K562 (cell line): ENCODE results near the gene PEAR1. TPM values are rescaled to one million over a fixed set of nuclear protein-coding genes. Genes with fewer than 3 reads are reported as not detected.
A peak's percentile ranks its signal among the peaks of the same experiment; 100 is the strongest.

Experiments used
- ATAC-seq: fragments of 200-7000 bp; cut with Tn5 transposase; 3 replicates; pipeline ENCODE4 v1.9.1; 2020; ENCODE audit warnings: moderate library complexity
- BruUV-seq: library from RNA; stranded (reverse); fragments of 400-500 nt; replicated peaks from 2 replicates; lab custom pipeline; 2021; lab: Mats Ljungman, UMichigan
- CTCF ChIA-PET: fragments of 300-600 bp; formaldehyde crosslinking; extraction: SDS; loops from one replicate; lab custom pipeline; 2021; ENCODE audit warnings: low intra/inter-chr PET ratio; lab: Yijun Ruan, JAX
- POLR2A ChIA-PET: fragments of 300-600, 350-650 bp; sonication (Branson Sonifier 250); formaldehyde crosslinking; extraction: SDS; loops from one replicate; lab custom pipeline; 2021; ENCODE audit warnings: antibody characterized with exemption, inconsistent platforms; lab: Yijun Ruan, JAX
- DNase-seq, 4 experiments: peaks; one replicate each; pipeline versions ENCODE4 v3.0.0 to v3.0.0-alpha.2; 2011 to 2018; ENCODE audit warnings: low spot score in 3 of 4, mixed read lengths in 3 of 4; ENCODE audit errors: extremely low read depth in 1 of 4
- FAIRE-seq: peaks from 2 replicates; lab custom pipeline; 2011; peaks lifted over from hg19 to GRCh38; lab: Jason Lieb, UNC
- H2AFZ ChIP-seq: 2 replicates; pipeline ENCODE4 v1.6.0; 2011; ENCODE audit warnings: low read depth, low read length, control low read depth, inconsistent platforms
- H3K27ac ChIP-seq: fragments of 200-600 bp; 3 replicates; pipeline ENCODE4 v1.8.0; 2011; ENCODE audit warnings: low read depth, mild to moderate bottlenecking, control low read depth, inconsistent platforms, low read length, moderate library complexity, mixed read lengths; ENCODE audit errors: extremely low read depth
- H3K27me3 ChIP-seq, 2 experiments: fragments of 300-600 bp in 1 of 2; 2 replicates in 1 of 2; 3 replicates in 1 of 2; pipeline versions ENCODE4 v1.6.0 to v1.8.0; 2011; ENCODE audit warnings: inconsistent platforms in 2 of 2, low read length in 2 of 2, mild to moderate bottlenecking in 1 of 2, mixed read lengths in 1 of 2, moderate library complexity in 1 of 2; ENCODE audit not compliant: control insufficient read depth in 2 of 2, insufficient read depth in 2 of 2
- H3K36me3 ChIP-seq: fragments of 300-600 bp; 3 replicates; pipeline ENCODE4 v1.8.0; 2011; ENCODE audit warnings: mild to moderate bottlenecking, low read length, inconsistent platforms; ENCODE audit not compliant: control insufficient read depth, insufficient read depth
- H3K4me1 ChIP-seq, 2 experiments: fragments of 200-600 bp in 1 of 2; replicated peaks in 1 of 2; 2 replicates in 1 of 2; 3 replicates in 1 of 2; pipeline versions ENCODE4 v1.5.1 to v1.8.0; 2011; ENCODE audit warnings: inconsistent platforms in 2 of 2, low read length in 2 of 2, mild to moderate bottlenecking in 1 of 2, mixed read lengths in 1 of 2, moderate library complexity in 1 of 2; ENCODE audit not compliant: control insufficient read depth in 2 of 2, insufficient read depth in 2 of 2
- H3K4me2 ChIP-seq: 2 replicates; pipeline ENCODE4 v1.6.1; 2011; ENCODE audit warnings: low read length, control low read depth, inconsistent platforms, mixed read lengths; ENCODE audit not compliant: insufficient read depth
- H3K4me3 ChIP-seq: fragments of 200-600 bp; sonication (generic), shearing (Covaris generic); 2 replicates; pipeline ENCODE4 v1.5.1; 2016; ENCODE audit warnings: control low read depth, inconsistent platforms
- H3K79me2 ChIP-seq: fragments of 200-600 bp; 3 replicates; pipeline ENCODE4 v1.8.0; 2011; ENCODE audit warnings: low read length, inconsistent platforms; ENCODE audit not compliant: control insufficient read depth, insufficient read depth
- H3K9ac ChIP-seq, 2 experiments: 2 replicates each; pipeline versions ENCODE4 v1.6.0 to v1.6.1; 2011; ENCODE audit warnings: low read depth in 2 of 2, low read length in 2 of 2, control low read depth in 1 of 2, inconsistent platforms in 1 of 2, mild to moderate bottlenecking in 1 of 2, mixed read lengths in 1 of 2; ENCODE audit not compliant: insufficient read depth in 1 of 2
- H3K9me1 ChIP-seq: one replicate; pipeline ENCODE4 v1.6.0; 2011; ENCODE audit warnings: inconsistent platforms, mild to moderate bottlenecking, low read length, moderate library complexity; ENCODE audit not compliant: control insufficient read depth, insufficient read depth
- H3K9me3 ChIP-seq: replicated peaks from 2 replicates; pipeline ENCODE4 v1.5.1; 2011; ENCODE audit warnings: low read depth, low read length, inconsistent platforms; ENCODE audit not compliant: control insufficient read depth, insufficient read depth
- H4K20me1 ChIP-seq: replicated peaks from 2 replicates; pipeline ENCODE4 v1.6.1; 2011; ENCODE audit warnings: low read length, inconsistent platforms, mixed read lengths; ENCODE audit not compliant: control insufficient read depth, insufficient read depth
- CBX2 ChIP-seq: fragments of 200-600 bp; sonication (generic); IDR thresholded peaks from one replicate; pipeline ENCODE4 v1.6.1; 2012; ENCODE audit warnings: mild to moderate bottlenecking, low read length, inconsistent platforms; ENCODE audit not compliant: insufficient read depth, poor library complexity, severe bottlenecking
- TEAD4 ChIP-seq, 2 experiments: sonication (generic) in 1 of 2; formaldehyde crosslinking in 1 of 2; IDR thresholded peaks; 2 replicates each; pipeline versions ENCODE4 v1.6.1 to v1.8.0; 2012 to 2022; ENCODE audit warnings: borderline replicate concordance in 1 of 2, inconsistent platforms in 1 of 2, low read length in 1 of 2, mild to moderate bottlenecking in 1 of 2, missing genetic modification reagents in 1 of 2
- WGBS: fragments of 100-300 bp; shearing (Covaris generic); methylation state at CpG from one replicate; pipeline ENCODE4 v1.1.6; 2016; ENCODE audit warnings: low coverage, mixed read lengths; ENCODE audit not compliant: insufficient coverage; ENCODE audit errors: missing lambda C conversion rate; 5-methylcytosine and 5-hydroxymethylcytosine counted together
- in situ Hi-C: fragments of 300-500 bp; cut with MboI; formaldehyde crosslinking; loops from 4 replicates; pipeline ENCODE4 v1.15.0; 2018; ENCODE audit warnings: inconsistent platforms, mixed read lengths
- intact Hi-C: fragments of 100-400 bp; cut with micrococcal nuclease; formaldehyde crosslinking; loops from 2 replicates; pipeline ENCODE4 v1.14.2; 2022
- polyA plus RNA-seq, 8 experiments: library from polyadenylated mRNA; depleted of rRNA in 4 of 8; stranded (reverse) in 5 of 8; unstranded in 3 of 8; fragments of >200 nt; fragmentation: Nextera tagmentation in 2 of 8; fragmentation: Illumina TruSeq in 1 of 8; extraction: Ambion mirVana in 2 of 8; extraction: Trizol in 1 of 8; gene quantifications; 2 replicates each; pipeline versions ENCODE4 v1.2.1 to v1.2.3, GENCODE V29; 2011 to 2014; ENCODE audit warnings: inconsistent platforms in 1 of 8, missing spikeins in 1 of 8
- total RNA-seq, 7 experiments: library from RNA; depleted of rRNA in 6 of 7; stranded (reverse); fragments of >200 nt in 6 of 7; fragmentation: Illumina TruSeq in 2 of 7; extraction: Trizol in 2 of 7; gene quantifications; 2 replicates each; pipeline versions ENCODE4 v1.2.1 to v1.2.3, GENCODE V29; 2011 to 2021; ENCODE audit warnings: low replicate concordance in 1 of 7
- TF ChIP-seq, protein P1 (sequence below): fragments of 450-650 bp; IDR thresholded peaks from 2 replicates; pipeline ENCODE4 v1.6.1; 2016; ENCODE audit warnings: low read depth

PEAR1 gene
- total and polyA plus RNA-seq, 9 of the 15 experiments (the other 6 are each of a cell fraction or from before 2014, with no cell fraction given): 0.87 to 13.9 (median 6.1) TPM

GRCh38 chr1:156959925-156960324, 66.4 kb downstream of the PEAR1 start:
- intact Hi-C loops (loop anchor here (1.0 to 2.0 kb wide), 3 partner anchors 31 to 85 kb away; partner anchors contain the start of gene ARHGEF11), in situ Hi-C loops (loop anchor here (10.0 kb wide), 1 partner anchor 195 kb away; no protein-coding TSS in a partner anchor)
- Histone ChIP-seq H2AFZ (no peak overlapping the region), H3K9me1 (no peaks in the 10 kb centered on the region), H3K27ac (no peak overlapping the region), H3K79me2 (no peaks in the 10 kb centered on the region), H3K9ac (no peak overlapping the region; a peak in 1 of 4 replicates), H3K27me3 (no peaks in the 10 kb centered on the region), H4K20me1 (no peaks in the 10 kb centered on the region), H3K36me3 (peaks cover 55% of the 10 kb centered on the region; the same call in 2 of the 3 replicates), H3K9me3 (no peaks in the 10 kb centered on the region), H3K4me2 (peak overlapping the region; percentile 11; the same call in 1 of the 2 replicates), H3K4me1 (peaks cover 15 to 41% of the 10 kb centered on the region in 2 experiments), H3K4me3 (no peak overlapping the region)
- POLR2A ChIA-PET: interaction anchor here (0.5 to 3.3 kb wide), 6 partner anchors 10 to 289 kb away, joined by 3 to 26 read pairs (median 4); no protein-coding TSS in a partner anchor
- BruUV-seq: no TSS peak
- TF ChIP-seq CBX2: no peak
- TF ChIP-seq, protein P1, sequence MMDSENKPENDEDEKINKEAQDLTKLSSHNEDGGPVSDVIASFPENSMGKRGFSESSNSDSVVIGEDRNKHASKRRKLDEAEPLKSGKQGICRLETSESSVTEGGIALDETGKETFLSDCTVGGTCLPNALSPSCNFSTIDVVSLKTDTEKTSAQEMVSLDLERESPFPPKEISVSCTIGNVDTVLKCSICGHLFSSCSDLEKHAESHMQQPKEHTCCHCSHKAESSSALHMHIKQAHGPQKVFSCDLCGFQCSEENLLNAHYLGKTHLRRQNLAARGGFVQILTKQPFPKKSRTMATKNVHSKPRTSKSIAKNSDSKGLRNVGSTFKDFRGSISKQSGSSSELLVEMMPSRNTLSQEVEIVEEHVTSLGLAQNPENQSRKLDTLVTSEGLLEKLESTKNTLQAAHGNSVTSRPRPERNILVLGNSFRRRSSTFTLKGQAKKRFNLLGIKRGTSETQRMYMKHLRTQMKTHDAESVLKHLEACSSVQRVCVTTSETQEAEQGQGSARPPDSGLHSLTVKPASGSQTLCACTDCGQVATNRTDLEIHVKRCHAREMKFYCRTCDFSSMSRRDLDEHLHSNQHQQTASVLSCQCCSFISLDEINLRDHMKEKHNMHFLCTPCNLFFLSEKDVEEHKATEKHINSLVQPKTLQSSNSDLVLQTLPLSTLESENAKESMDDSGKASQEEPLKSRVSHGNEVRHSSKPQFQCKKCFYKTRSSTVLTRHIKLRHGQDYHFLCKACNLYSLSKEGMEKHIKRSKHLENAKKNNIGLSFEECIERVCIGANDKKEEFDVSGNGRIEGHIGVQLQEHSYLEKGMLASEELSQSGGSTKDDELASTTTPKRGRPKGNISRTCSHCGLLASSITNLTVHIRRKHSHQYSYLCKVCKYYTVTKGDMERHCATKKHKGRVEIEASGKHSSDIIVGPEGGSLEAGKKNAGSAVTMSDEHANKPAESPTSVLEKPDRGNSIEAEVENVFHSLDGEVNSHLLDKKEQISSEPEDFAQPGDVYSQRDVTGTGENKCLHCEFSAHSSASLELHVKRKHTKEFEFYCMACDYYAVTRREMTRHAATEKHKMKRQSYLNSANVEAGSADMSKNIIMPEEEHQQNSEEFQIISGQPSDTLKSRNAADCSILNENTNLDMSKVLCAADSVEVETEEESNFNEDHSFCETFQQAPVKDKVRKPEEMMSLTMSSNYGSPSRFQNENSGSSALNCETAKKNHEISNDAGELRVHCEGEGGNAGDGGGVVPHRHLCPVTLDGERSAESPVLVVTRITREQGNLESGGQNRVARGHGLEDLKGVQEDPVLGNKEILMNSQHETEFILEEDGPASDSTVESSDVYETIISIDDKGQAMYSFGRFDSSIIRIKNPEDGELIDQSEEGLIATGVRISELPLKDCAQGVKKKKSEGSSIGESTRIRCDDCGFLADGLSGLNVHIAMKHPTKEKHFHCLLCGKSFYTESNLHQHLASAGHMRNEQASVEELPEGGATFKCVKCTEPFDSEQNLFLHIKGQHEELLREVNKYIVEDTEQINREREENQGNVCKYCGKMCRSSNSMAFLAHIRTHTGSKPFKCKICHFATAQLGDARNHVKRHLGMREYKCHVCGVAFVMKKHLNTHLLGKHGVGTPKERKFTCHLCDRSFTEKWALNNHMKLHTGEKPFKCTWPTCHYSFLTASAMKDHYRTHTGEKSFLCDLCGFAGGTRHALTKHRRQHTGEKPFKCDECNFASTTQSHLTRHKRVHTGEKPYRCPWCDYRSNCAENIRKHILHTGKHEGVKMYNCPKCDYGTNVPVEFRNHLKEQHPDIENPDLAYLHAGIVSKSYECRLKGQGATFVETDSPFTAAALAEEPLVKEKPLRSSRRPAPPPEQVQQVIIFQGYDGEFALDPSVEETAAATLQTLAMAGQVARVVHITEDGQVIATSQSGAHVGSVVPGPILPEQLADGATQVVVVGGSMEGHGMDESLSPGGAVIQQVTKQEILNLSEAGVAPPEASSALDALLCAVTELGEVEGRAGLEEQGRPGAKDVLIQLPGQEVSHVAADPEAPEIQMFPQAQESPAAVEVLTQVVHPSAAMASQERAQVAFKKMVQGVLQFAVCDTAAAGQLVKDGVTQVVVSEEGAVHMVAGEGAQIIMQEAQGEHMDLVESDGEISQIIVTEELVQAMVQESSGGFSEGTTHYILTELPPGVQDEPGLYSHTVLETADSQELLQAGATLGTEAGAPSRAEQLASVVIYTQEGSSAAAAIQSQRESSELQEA: peak; percentile 75
- TF ChIP-seq TEAD4 (IDR thresholded peaks at IDR 0.05; ENCODE audit: low read length): 0 out of 2 replicates have a peak, but pooled peaks have one; percentile 8
- TF ChIP-seq TEAD4 (CRISPR knock-in tag; IDR thresholded peaks at IDR 0.05; ENCODE audit: borderline replicate concordance): no peak
- peak in 1 of 4 experiments; percentile 35 for DNase-seq
- FAIRE-seq: no peak
- CTCF ChIA-PET: no interaction called here
- WGBS: 72% methylated on average over 6 of the region's 6 CpGs
- ATAC-seq: no peak
